ENCODE data around the gene CMTM3.
"Not testable (repeated sequence)": the region's sequence is repeated elsewhere in the genome, so short reads cannot be mapped to it uniquely, and the experiment has no call there.

Gene CMTM3

DNA sequence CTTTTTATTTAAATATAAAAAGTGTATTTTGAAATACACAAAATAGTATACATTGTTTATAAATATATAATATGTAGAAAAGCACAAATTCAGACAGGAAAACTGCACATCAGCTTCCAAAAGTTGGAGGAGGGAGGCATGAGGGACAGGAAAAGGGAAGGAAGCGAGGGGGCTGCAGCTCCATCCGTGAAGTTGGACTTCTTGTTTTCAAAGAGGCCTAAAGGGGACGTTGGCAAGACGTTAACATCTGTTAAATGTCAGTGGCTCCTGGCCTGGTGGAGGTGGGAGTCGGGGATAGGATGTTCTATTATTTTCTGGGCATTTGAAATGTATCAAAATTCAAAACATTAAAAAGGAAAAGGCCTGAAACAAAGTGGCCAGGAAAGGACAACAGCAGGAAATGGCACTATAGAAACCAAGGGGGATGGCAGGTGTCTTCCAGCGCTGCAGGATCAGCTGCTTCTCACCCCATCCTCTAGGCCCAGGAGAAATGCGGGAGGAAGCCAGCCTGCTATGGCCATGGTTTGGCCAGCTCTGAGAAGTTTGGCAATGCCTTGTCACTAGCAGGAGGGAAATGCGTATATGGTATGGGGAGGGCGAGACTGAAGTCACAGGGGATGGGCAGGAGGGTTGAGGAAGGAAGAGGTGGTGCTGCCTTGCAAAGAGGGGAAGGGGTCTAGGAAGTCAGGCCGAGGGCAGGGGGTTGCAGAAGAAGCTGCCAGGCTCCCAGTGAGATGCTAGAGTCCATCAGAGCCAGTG is 18.8 kb upstream of the CMTM3 start:
- no peak for DNase-seq

DNA sequence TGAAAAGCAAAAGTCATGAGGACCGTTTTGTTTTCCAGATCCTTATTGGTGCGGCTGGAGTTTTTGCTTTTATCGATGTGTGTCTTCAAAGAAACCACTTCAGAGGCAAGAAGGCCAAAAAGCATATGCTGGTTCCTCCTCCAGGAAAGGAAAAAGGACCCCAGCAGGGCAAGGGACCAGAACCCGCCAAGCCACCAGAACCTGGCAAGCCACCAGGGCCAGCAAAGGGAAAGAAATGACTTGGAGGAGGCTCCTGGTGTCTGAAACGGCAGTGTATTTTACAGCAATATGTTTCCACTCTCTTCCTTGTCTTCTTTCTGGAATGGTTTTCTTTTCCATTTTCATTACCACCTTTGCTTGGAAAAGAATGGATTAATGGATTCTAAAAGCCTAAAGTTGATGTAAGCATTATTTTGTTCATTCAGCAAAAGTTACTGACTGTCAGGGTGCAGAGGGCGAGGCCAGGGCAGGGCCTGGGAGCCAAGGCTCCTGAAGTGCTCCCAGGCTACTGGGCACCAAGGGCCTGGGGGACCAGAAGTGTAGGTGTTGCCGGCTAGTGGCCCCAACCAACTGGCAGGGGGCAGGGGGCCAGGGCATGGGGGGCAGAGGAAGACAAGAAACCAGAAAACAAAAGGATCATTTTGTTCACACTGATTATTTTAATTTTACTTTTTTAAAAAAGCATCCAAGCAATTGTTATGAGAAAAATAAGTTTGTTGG is 16.5 kb upstream of the CMTM3 start:
- DNase-seq, result no peak

DNA sequence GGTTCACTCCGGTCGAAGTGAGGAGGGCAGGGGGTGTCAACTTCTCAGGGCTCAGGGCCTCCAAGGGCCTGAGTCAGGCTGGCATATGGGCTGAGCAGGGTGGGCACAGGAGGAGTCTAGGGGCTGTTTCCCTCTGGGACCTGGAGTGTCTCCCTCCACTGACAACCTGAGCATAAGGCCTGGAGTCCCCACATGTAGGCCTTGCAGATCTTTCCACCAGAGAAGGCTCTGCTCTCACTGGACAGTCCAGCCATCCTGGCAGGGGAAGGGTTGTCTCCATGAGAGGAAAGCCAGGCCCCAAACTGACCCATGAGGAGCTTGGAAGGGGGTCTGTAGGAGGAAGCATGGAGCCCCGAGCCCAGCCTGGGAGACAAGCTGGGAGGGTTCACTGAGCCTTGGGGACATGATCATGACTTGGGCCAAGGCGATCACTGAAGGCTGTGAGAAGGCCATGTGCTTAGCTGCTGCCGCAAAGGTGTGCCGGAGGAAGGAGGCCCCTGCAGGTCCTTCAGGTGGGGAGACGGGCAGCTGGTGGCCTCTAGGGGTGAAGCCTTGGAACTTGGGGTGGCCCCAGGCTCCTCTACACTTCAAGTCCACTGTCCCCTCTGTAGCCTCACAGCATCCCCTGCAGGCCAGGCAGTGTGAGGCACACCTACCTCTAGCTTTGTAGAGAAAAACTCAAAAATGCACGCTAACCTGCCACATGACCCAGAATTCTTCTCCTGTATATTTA is 15.4 kb upstream of the CMTM3 start:
- DNase-seq, result peak; percentile 49

DNA sequence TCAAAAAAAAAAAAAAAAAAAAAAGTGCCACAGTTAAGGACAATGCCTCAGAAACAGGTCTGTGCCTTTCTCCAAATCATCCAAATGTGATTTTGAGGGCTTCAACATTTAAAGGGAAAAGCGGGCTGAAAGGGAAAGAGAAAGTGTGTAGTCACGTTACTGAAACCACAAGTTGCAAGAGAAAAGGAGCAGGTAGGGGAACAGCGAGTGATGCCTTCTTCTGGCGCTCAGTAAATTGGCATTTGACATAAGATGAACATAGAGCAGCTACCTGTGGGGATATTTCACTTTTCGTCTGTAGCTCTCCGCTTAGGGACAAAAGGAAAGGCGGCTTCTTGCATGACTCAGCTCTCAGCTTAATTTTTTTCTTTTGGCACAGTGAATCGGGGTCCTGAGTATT is 14.2 kb upstream of the CMTM3 start:
- DNase-seq, result no peak

DNA sequence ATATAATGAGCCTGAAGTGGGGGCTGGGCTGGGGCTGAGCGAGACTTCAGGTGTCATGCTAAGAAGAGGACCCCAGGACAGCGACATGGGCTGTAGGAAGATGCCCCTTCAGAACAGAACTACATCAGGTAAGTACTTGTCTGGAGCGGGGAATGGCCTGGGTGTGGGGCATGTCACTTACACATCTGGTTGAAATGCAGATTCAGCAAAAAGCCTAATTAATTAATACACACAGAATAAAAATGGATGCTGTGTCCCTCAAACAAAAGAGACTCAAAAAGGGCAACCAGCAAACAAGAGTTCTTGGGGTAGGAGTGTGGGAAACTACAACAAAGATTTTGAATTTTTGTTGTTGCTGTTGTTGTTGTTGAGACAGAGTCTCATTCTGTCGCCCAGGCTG is 13.5 kb upstream of the CMTM3 start:
- no peak for DNase-seq

DNA sequence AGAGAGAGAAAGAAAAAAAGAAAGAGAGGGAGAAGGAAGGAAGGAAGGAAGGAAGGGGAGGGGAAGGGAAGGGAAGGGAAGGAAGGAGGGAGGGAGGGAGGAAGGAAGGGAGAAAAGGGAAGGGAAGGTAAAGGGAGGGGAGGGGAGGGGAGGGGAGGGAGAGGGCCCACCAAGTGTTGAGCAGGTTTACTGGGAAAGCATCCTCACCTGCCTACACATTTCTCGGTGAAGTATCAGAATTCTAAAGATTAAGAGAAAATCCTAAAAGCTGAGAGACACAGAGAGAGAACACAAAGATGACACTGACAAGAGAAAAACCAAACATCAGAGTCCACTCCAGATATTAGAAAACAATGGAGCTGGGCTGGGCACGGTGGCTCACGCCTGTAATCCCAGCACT is 12.3 kb upstream of the CMTM3 start:
- DNase-seq, result no peak

DNA sequence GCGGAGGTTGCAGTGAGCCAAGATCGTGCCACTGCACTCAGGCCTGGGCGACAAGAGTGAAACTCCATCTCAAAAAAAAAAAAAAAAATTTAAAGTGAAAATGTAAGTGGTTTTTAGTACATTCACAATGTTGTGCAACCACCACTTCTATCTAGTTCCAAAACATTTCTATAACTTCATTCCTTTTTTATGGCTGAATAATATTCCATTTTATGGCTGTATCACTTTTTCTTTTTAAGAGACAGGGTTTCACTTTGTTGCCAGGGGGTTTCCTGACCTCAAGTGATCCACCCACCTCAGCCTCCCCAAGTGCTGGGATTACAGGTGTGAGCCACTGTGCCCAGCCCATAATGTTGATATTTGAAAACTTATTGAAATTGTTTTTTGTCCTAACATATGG is 11.7 kb upstream of the CMTM3 start:
- DNase-seq, result no peak

DNA sequence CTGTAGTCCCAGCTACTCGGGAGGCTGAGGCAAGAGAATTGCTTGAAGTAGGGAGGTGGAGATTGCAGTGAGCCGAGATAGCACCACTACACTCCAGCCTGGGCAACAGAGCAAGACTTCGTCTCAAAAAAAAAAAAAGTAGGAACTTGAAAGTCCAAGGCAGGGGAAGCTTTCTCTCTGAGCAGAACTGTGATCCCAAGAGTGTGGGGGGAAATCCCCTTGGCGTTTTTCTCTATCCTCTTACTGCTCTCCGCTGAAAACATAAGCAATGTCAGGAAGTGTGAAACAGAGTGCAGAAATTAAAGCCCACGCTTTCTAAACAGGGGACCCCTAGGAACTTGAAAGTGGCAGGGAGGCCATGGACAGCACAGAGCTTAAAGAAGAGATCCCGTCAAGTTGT is 9.8 kb upstream of the CMTM3 start:
- no peak for DNase-seq

DNA sequence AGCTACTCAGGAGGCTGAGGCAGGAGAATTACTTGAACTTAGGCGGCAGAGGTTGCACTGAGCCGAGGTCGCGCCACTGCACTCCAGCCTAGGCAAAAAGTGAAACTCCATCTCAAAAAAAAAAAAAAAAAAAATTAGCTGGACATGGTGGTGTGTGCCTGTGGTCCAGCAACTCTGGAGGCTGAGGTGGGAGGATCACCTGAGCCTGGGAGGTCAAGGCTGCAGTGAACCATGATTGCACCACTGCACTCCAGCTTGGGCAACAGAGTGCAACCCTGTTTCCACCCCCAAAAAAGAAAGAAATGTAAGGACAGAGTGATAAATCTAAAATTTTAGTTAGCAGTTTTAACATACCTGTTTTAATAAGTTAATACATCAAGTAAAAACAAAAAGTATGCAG is 7.9 kb upstream of the CMTM3 start:
- DNase-seq, result not testable (repeated sequence)

DNA sequence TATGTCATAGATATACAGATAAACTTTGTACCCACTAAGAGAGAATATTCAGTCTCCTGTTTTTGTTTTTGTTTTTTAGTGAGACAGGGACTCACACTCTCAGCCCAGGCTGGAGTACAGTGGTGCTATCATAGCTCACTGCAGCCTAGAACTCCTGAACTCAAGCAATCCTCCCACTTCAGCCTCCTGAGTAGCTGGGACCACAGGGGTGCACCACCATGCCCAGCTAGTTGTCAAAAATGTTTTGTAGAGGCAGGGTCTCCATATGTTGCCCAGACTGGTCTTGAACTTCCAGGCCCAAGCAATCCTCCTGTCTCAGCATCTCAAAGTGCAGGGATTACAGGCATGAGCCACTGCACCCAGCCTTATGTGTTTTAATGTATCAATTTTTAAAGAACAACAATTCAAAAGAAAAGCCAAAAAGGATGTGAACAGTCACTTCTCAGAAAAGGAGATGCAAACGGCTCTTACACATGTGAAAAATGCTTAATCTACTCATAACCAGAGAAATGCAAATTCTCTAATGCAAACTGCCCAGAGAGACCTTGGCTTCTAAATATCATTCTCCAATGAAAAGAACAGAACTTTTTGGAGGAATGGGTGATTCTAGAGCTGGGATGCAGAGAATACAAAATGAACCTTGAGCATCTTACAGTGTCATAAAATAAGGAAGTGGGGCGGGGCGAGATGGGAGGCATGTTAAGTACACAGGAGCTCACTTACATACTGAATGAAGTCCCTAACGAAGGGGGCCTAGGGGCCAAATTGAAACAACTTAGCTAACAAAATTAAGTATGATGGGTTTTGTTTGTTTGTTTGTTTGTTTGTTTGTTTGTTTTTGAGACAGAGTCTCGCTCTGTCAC is 7.3 kb upstream of the CMTM3 start:
- DNase-seq, result no peak

DNA sequence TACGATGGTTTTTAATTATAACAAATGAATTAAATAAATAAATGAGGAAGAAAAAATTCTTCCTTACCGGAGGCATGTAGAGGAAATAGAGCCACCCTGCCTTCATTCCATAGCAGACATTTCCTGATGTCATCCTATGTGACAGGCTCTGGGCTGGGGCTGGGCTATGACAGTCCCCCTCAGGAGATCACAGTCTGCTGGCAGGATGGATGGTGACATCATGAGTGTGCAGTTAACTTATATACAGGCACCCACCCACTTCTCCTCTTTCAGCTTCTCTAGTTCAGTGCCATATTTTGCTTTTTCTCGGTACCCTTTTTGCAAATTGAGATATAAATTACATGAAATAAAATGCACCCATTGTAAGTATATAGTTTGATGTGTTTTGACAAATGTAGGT is 6.4 kb upstream of the CMTM3 start:
- no peak for DNase-seq

DNA sequence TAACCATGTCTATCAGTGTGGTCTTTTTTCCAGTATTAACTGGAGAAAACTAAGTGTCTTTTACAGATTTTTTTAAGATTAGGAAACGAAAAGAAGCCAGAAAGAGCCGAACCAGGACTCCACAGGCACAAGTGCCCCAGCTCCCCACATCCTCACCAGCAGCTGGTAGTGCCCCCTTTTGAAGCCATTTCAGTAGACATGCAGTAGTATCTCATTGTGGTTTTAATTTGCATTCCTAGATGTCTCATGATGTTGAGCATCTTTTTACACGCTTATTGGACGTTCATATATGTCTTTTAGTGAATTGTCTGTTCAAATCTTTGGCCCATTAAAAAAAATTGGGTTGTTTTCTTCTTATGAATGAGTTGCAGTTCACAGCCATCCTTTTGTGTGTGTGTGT is 4.8 kb upstream of the CMTM3 start:
- DNase-seq, result no peak

DNA sequence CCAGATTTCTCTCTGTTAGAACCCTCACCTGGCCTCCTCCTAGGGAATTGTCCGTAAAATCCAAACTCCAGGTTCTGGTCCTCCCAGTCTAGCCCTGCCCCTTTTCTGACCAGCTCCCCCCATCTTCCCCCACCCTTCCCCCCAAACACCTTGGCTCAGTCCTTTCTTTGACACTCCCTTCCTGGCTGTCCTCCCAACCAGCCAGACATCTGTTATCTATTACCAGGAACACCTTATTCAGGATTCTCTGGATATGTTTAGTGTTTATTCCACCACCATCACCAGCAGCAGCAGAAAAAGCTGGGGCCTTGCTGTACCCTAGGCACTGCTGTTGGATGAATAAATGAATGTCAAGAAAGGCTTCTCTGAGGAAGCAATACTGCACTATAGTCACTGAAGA is 4.0 kb upstream of the CMTM3 start:
- DNase-seq, result no peak

DNA sequence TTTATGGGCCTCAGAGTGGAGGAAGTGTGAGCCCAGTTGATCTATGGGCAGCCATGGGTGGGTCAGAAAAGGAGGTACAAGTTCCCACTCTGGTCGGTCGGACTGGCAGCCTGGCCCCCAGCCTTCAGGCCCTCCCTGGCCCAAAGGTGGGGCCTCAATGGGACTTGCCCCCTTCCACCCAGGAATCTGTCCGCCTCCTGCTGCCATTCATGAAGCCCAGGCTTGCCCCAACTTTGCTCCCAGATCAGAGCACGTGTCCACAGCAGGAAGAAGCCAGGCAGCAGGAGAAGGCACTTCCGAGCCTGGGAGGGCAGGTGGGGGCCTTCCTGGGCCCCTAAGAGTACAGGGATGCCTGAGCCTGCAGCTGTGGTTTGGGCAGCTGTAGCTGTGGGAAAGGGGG is 3.0 kb upstream of the CMTM3 start:
- DNase-seq, result no peak

DNA sequence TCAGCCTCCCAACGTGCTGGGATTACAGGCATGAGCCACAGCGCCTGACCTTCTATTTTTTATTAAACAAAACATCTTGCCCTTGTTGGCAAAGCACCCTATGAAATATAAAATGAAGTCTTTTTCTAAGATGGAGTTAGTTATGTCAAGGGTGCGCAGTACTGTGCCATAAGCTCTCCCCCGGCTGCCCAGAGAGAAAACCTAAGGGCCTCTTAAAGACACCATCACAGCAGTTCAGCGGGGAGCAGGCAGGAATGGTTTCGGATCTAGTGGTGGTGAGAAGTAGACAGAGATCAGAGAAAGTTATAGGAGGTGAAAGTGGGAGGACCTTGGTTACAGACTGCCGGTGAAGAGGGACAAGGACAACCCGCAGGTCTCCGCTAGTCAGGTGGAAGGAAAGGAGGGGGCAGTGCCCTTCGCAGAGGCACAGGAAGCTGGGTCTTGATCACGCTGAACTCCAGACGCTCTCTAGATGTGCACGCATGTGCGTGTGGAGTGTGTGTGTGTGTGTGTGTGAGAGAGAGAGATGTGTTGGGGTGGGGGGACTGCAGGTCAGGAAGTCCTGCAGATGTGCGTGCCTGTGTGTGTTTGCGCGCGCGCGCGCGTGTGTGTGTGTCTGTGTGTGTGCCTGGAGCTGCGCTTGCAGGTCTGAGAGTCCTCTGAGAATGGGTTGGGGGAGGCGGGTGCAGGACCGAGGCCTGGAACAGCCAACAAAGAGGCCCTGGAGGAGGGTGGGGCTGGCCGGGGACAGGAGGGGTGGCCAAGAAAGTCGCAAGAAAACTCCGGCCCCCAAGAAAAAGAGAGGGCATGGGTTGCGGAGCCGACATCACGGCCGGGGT is 748 bp upstream of the CMTM3 start:
- peak; percentile 62 for DNase-seq

DNA sequence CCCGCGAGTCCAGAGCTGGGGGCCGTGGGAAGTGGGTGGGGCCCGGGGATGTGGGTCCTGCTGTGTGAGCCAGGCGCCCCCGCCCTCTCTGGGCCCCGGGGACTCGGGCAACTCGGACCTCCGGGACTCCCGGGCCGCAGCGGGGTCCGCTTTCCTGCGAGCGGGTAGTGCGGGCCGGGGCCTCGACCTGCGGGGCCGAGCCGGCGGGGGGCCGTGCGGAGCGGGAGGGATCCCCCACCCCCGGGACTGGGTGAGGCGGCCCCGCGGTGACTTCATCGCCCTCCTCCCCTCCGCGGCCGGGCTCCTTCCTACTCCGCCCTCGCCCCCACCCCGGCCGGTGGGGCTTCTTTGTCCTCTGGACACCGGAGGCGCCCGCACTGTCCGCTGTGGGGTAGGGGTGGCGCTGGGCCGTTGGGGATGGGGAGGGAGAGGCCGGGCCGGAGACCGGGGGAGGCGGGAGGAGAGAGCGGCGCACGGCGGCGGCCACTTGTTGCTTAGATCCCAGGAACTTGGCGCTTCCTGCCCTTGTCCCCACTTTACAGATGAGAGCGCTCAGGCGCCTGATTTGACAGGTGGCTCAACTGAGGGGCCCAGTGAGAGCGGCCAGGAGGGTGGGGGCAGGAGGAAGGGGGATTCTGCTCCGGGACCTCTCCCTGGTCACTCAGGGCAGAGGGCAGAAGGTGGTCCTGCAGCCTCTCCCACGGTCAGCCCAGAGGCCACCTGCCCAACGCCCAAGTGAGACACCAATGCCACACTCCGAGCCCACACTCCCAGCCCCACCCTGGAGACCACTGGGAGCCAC is 874 bp downstream of the CMTM3 start:
- peak; percentile 47 for DNase-seq

DNA sequence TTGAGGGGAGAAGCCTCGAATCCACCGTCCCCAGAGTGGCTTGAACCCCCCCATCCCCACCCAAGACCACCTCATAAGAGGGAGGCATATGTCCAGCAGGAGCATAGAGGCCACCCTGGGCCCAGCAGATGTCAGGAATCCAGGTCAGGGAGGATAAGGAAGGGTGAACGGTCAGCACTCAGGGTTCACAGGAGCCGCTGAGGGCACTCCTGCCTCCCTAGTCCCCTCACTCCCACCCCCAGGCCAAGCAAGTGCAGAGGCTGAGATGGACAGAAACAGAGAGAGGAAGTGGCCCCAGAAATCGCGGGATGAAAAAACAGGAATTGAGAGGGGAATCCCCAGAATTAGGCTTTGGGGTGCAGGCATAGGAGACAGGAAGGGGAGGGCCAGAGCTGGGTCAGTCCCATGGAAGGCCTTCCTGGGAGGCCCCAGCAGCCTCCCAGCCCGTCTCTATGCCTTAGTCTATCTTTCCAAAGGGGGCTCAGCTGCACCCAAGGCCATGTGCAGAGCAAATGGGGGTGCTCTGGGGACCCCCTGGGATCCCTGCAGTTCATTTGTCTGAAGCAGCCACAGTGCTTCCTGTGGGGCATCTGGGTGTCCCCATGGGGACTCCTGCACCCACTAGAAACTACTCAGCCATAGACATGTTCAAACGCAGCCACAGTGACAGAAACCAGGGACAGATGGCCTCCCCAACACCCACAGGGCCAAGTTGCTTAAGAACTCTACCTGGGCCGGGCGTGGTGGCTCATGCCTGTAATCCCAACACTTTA is 1.7 kb downstream of the CMTM3 start:
- no peak for DNase-seq

DNA sequence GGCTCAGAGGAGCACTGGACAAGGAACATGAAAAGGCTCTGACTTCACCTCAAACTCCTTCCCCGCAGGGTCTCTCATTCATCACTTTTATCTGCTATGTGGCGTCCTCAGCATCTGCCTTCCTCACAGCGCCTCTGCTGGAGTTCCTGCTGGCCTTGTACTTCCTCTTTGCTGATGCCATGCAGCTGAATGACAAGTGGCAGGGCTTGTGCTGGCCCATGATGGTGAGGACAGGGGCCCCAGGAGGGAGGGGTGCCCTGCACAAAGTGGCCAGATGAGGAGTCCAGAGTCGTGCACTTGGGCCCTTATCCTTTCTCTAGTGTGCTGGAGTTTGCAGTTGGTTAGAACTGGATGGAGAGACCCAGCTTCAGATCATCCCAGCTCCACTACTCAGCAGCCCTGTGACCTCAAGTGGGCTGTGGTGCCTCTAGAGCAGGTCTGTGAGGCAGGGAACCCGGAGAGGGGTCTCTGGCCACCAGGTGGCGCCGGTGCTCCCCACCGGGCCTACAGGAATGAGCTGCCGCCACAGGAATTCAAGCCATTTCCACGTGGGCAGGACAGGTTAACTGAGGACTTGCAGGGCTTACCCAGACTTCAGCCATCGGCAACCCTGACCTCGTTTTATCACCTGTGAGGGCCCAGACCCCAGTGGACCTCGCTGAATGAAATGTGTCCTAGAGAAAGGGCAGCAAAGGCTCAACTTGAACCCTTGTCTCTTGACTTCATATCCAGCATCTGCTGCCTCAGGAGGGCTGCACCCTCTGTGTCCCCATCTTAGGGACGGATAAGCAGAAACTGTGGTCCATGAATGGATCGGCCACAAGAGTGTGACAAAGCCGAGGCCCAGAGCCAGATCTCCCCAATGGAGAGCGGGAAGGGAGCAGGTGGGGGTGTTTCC is 4.0 kb downstream of the CMTM3 start:
- peak; percentile 90 for DNase-seq

DNA sequence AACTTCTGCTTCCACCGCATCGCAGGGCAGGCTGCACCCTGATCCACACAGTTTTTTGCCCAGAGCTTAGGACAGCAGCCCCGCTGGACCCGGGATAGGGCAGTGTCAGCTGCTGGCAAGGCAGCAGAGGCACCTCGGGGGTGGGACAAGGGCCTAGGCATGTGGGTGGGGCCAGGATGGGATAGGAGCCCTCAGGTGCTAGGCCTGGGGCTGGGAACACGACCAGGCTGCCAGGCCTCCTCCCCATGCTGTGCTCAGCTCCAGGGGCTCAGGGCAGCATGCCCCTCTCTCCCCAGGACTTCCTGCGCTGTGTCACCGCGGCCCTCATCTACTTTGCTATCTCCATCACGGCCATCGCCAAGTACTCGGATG is 4.6 kb downstream of the CMTM3 start:
- no peak for DNase-seq

Measured in stimulated activated CD4-positive, alpha-beta T cell treated with anti-CD3 and anti-CD28 coated beads, Interleukin-4, amount 100 ng/mL, for 1 hour (primary cell).